DOHH2 (cell line): ENCODE results near the gene SH3BP5.

Experiments used
- EZH2phosphoT487 ChIP-seq: fragments of 200-600 bp; sonication (generic); IDR thresholded peaks from 2 replicates; pipeline ENCODE4 v1.6.1; 2017; ENCODE audit warnings: borderline replicate concordance, mild to moderate bottlenecking, antibody characterized with exemption, low read length, moderate library complexity, mixed read lengths
- TF ChIP-seq, protein P1 (sequence below): fragments of 200-600 bp; sonication (generic); IDR thresholded peaks from one replicate; pipeline ENCODE4 v1.5.1; 2014; ENCODE audit warnings: antibody characterized with exemption, mild to moderate bottlenecking, low read depth, low read length; ENCODE audit not compliant: poor library complexity, severe bottlenecking

DNA sequence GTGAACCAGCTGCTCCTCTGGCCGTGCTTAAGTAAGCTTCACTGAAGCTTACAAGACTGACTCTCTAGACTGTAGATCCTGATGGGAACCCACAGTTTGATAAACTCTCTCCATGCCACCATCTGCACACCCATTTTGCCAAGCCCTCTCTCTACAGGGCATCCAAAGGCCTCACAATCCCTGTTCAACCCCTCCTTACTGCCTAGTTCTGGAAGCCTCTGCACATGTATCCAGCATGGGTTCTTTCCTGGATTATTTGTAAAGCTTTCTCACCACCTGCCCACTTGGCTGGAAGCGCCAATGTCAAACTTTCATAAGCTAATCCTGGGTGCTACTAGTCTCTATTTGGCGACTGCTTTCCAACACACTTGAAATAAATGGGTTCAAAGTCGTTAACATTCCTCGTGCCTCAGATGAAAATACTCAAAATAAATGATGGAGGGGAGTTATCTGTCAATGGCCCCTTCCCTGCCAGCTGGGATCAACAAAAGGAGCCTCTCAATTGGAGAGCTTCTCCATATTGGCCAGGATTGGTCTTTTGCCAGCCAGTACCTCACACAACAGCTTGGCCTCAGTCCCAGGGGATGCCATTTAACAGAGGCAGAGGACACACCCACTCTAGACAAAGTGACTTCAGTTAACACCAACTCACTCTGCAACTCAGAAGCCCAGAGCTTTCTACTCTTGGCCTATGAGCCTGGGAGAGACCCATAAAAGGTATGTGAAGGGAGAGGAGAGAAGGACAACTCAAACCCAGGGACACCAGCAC, 48.1 kb downstream of the SH3BP5 start:
- TF ChIP-seq, protein P1, sequence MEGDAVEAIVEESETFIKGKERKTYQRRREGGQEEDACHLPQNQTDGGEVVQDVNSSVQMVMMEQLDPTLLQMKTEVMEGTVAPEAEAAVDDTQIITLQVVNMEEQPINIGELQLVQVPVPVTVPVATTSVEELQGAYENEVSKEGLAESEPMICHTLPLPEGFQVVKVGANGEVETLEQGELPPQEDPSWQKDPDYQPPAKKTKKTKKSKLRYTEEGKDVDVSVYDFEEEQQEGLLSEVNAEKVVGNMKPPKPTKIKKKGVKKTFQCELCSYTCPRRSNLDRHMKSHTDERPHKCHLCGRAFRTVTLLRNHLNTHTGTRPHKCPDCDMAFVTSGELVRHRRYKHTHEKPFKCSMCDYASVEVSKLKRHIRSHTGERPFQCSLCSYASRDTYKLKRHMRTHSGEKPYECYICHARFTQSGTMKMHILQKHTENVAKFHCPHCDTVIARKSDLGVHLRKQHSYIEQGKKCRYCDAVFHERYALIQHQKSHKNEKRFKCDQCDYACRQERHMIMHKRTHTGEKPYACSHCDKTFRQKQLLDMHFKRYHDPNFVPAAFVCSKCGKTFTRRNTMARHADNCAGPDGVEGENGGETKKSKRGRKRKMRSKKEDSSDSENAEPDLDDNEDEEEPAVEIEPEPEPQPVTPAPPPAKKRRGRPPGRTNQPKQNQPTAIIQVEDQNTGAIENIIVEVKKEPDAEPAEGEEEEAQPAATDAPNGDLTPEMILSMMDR, result no peak
- TF ChIP-seq EZH2phosphoT487, result no peak
